ENCODE data around the gene RILPL1.

DNA sequence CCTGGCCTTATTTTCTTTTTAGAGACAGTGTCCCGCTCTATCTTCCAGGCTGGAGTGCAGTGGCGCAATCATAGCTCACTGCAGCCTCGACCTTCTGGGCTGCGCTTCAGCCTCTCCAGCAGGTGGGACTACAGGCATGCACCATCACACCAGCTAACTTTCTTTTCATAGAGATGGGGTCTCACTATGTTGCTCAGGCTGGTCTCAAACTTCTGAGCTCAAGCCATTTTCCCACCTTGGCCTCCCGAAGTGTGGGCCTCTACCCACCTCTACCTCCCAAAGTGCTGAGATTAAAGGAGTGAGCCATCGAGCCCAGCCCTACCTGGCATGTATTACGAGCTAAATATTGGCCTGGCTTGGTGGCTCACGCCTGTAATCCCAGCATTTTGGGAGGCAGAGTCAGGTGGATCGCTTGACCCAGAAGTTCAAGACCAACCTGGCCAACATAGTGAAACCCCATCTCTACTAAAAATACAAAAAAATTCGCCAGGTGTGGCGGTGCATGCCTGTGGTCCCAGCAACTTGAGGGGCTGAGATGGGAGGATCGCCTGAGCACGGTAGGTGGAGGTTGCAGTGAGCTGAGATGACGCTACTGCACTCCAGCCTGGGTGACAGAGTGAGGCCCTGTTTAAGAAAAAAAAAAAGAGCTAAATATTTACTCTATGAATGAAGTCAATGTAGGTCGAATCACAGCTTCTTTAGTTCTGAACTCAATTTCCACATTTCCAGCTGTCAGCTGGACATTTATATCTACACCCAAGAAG lies 7.6 kb upstream of the RILPL1 start:
- TF ChIP-seq ZNF384 (IDR thresholded peaks at IDR 0.05) (no peak), HDGF (IDR thresholded peaks at IDR 0.05; ENCODE audit: borderline replicate concordance) (no peak), TARDBP (IDR thresholded peaks at IDR 0.05) (no peak), BHLHE40 (IDR thresholded peaks at IDR 0.05; ENCODE audit: borderline replicate concordance) (no peak), ELF4 (IDR thresholded peaks at IDR 0.05) (no peak), SUZ12 (IDR thresholded peaks at IDR 0.05) (no peak), LEF1 (IDR thresholded peaks at IDR 0.05; ENCODE audit: borderline replicate concordance) (no peak), CTBP1 (IDR thresholded peaks at IDR 0.05; ENCODE audit: borderline replicate concordance) (no peak), ARNT (IDR thresholded peaks at IDR 0.05) (no peak)

Measured in HEK293T (cell line).